Measurements from ENCODE around the gene DNMBP.

DNA sequence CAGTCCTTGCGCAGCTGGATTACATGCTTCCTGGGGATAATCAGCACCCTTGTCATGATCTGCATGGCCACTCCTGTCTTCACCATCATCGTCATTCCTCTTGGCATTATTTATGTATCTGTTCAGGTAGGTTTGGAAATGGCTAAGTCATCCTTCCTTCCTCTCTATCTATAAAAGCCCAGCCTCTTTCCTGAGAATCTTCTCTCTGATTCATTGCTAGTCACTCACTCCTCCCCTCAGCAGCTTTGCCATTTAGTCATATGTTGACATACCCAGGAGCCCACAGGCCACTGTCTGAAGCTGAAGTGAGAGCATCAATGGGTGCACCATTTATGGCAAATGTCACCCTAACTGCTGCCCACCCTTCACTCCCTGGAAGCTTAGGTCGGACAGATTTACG, 175.3 kb downstream of the DNMBP start:
- no peak for TF ChIP-seq POLR2A (IDR thresholded peaks at IDR 0.05)
- TF ChIP-seq, protein P1, sequence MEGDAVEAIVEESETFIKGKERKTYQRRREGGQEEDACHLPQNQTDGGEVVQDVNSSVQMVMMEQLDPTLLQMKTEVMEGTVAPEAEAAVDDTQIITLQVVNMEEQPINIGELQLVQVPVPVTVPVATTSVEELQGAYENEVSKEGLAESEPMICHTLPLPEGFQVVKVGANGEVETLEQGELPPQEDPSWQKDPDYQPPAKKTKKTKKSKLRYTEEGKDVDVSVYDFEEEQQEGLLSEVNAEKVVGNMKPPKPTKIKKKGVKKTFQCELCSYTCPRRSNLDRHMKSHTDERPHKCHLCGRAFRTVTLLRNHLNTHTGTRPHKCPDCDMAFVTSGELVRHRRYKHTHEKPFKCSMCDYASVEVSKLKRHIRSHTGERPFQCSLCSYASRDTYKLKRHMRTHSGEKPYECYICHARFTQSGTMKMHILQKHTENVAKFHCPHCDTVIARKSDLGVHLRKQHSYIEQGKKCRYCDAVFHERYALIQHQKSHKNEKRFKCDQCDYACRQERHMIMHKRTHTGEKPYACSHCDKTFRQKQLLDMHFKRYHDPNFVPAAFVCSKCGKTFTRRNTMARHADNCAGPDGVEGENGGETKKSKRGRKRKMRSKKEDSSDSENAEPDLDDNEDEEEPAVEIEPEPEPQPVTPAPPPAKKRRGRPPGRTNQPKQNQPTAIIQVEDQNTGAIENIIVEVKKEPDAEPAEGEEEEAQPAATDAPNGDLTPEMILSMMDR (IDR thresholded peaks at IDR 0.05), result no peak
